Stimulated activated CD8-positive, alpha-beta memory T cell treated with anti-CD3 and anti-CD28 coated beads, Interleukin-12 subunit alpha, Interleukin-12 subunit beta, amount 100 ng/mL, for 24 hours (primary cell): ENCODE results near the gene KRT14.
"Not testable (repeated sequence)": the region's sequence is repeated elsewhere in the genome, so short reads cannot be mapped to it uniquely, and the experiment has no call there.

Source experiments
- DNase-seq: peaks from one replicate; pipeline ENCODE4 v3.0.0-alpha.2; 2020; ENCODE audit errors: extremely low read depth

Gene KRT14

DNA sequence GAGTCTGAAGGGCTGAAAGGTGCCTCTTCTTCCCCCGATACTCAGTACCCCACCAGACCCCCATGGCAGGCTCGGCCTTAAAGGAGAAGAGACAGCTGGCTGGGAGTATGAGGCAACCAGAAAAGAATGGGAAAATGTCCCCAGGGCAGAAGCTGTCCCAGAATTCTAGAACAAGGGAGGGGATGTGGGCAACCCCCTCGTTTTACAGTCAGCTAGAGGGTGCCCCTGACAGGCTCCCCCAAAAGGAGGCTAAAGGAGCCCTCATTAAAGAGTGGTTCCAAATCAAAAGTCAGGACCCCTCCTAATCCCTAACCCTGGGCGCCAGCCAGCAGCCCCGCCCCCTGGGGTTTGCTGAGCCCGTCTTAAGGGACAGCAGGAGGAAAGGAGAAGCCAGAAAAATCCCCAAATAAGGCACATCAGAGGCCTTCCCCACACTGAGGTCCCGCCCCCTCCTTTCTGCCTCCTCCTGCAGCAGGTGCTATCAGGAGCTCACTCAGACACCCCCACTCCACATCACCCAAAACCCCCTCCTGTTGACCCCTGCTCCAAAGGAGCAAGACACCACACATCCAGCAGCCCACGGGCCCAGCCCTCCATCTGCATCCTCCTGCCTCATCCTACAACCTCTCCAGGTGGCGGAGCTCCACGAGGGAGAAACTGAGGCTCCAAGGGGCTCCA lies 36.6 kb upstream of the KRT14 start:
- DNase-seq: not testable (repeated sequence)

DNA sequence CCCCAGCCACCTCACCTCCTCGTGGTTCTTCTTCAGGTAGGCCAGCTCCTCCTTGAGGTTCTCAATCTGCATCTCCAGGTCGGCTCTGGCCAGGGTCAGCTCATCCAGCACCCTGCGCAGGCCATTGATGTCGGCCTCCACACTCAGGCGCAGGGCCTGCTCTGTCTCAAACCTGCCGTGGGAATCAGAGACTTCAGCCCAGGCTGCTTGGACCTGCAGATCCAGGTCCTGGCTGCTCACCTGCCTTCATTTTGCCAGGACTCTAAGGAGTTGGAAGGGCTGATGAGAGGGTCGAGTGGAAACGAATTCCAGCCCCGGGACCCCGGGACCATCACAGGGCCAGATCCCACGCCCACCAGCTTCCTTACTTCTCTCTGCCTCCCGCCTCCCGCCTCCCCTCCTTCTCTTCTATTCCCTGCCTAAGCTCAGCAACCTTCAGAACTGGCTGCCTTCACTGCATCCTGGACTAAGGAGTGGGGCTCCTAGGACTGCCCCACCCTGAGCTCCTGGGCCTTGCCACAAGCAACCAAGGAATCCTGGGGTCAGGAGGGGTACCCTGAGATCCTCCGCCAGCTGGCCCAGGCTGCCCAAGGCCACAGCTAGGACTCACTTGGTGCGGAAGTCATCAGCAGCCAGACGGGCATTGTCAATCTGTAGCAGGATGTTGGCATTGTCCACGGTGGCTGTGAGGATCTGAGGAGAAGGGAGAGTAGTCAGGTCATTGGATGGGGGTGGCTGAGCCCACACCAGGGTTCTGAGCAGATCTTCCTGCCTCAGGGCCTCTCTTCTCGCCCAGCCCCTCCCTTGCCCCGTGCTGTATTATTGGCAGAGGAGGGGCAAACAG lies 35.9 kb upstream of the KRT14 start:
- DNase-seq: not testable (repeated sequence)

DNA sequence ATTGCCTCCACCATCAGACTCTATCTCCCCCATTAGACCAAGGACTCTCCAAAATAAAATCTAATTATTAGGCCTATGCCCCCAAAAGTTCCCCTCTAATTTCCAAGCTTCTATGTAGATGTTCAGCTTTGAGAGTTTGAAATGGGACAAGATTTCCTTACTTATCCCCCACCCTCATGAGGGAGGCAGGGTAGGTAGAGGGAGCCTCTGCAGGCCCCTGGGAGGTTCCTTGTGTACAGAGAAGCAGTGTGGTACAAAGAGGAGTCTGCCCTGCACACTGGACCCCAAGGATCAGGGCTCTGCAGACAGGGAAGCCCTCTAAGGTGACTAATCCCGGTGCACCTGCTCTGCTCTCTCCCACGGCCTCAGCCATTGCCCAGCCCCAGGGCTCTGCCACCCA lies 35.2 kb upstream of the KRT14 start:
- no peak for DNase-seq

DNA sequence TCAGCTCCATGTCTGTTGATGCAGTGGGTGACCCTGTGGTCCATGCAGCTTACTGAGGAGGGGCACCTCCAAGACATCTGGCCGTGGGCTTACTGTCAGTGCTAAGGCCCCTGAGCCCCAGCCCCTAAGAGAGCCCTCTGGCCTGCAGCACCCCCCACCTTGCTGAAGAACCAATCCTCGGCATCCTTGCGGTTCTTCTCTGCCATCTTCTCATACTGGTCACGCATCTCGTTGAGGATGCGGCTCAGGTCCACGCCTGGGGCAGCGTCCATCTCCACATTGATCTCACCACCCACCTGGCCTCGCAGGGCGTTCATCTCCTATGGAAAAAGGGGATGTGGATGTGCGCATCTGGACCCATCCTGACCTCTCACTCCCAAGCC lies 34.7 kb upstream of the KRT14 start:
- DNase-seq: not testable (repeated sequence)

DNA sequence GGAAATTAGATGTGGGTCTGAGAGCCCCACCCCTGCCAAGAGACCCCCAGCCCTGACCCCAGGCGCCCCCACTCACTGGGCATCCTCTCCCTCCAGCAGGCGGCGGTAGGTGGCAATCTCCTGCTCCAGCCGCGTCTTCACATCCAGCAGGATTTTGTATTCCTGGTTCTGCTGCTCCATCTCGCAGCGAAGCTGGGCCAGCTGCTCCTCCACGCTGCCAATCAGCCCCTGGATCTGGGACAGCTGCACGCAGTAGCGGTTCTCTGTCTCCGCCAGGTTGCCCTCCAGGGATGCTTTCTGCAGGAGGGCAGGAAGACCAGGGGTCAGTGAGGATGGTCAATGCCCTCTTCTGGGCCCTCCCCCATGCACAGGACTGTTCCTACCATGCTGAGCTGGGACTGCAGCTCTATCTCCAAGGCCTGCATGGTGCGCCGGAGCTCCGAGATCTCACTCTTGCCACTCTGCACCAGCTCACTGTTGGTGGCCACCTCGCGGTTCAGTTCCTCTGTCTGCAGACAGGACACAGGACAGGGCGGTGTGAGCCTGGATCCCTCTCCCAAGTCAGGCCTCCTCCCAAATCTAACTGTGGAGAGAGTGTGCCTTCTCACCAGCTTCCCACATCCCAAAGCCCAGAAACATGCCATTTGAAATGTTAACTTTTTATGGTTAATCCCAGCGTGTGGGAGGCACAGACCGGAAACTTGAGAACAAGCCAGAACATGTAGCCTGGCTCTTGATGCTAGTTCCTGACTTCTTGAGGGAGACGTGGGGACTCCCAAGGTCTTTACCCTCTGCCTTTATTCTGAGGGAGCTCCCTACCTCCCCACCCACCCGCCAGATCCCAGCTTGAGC lies 34.1 kb upstream of the KRT14 start:
- DNase-seq: no peak

DNA sequence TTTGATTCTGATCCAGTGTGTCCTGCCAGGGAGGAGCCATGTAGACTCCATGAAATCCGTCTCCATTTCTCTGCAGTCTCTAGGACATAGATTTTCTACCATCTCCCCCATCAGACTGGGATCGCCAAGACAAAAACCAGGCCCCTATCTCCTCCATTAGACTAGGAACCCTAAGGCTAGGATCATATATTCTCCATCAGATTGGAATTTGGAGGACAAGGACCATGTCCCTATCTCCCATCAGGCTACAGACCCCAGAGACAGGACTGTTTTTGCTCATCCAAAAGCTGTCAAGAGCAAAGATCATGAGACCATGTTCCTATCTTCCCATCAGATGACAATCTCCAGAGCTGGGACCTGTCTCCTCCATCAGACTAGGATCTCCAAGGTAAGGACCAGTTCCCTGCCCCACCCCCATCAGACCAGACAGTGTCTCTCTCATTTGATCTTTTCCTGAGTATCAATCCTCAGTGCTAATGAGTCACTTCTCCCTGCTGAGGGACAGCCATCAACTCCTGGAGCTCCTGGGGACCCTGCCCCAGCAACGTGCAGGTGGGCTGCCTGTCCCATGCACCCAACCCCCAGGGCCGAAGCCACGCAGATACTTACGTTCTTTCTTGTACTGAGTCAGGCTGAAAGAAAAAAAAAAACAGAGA lies 33.4 kb upstream of the KRT14 start:
- DNase-seq: not testable (repeated sequence)

DNA sequence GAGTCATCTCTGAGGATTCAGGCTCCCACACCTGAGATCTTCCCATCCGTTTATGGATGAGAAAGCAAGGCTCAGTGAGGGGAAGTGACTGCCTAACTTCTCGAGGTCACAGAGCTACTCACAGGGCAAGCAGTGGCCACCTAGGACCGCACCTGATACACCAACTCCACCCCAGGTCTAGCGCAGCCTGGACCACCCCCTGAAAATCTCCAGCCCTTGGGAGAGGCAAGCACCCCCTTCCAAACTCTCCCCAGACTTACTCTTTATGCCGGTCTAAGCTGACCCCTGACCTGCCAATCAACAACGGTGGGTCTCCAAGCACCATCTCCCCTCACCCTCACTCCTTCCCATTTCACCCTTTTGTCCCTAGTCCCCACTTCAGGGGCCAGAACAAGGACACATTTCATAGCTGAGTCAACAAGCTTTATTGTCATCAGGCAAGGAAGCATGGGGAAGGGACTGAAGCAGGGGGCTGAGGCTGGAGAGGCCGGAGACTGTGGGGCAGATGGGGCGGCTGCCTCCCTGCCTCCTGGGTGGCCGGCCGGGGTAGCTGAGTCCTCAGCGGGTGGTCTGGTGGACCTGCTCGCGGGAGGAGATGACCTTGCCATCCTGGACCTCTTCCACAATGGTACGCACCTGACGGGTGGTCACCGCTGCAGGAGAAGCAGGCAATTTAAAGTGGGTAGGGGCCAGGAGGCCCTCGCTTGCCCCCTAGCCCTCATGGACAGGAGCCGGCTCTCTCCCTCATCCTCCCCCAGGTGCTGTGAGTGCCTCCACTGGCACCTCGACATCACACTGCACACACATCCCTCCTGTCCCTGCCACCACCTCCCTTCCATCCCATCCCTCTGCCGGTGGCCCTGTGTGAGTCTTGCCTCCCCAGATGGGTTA lies 32.6 kb upstream of the KRT14 start:
- no peak for DNase-seq

DNA sequence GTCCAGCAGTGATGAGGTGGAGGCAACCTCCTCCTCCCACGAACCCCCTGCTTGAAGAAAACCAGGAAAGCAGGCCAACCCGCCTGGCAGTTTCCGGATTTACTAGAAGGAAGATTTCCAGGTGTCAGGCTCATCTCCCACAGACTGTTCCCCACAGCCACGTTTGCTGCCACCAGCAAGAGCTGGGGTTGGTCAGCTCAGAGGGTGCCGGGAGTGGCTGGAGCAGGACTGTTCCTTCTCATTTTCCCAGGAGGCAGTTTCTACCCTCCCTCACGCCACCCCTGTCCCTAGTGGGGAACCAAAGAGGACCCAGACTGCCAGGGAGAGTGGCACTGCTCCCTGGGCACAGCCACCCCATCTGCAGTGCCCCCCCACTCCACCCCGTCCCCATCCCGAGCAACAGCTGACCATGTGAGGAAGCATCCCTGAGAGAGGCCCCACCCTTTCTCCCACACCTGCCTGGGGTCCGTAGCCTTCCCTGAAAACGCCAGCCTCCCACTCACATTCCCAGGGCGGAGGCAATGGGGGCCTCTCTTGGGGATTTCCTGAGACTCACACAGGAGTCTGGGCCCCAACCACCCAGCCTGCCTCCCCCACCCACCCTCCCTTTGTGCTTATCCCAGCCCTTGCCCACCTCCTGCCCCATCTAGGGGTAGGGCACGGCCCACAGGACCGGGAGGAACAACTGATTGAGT lies 31.8 kb upstream of the KRT14 start:
- DNase-seq: no peak

DNA sequence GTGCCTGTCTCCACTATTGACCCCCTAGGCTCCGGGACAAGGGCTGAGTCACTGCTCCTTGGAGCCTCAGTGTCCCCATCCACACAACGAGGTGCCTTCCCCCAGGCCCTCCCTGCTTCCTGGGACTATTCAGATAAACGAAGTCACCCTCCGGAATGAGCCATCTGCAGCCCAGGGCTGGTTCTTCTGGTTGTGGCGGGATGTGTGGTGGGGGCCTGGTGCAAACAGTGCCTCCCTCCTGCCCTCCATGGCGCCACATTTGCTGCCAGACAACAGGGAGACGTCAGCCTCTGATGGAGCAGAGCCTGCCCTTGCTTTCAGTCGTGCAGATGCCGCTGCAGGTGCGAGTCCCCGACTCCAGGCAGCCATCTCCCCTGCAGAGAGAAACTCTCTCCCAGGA lies 31.0 kb upstream of the KRT14 start:
- no peak for DNase-seq

DNA sequence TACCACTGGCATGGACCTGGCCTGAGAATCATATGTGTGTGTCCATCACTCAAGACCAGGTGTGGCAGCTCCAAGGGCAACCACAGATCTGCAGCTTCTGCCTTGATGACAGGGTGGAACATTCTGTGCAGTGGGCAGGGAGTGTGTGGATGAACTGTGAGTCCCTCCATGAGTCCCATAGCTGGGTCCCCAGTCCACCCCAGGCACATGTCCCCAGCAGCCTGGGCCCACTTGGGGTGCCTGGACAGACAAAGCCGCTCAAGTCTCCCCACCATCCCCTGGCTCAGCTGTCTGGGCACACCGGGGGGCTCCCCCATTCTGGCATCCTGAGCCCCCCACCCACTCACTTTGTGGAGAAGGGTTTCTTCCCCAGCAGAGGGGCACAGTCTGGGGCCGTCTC lies 30.4 kb upstream of the KRT14 start:
- no peak for DNase-seq

DNA sequence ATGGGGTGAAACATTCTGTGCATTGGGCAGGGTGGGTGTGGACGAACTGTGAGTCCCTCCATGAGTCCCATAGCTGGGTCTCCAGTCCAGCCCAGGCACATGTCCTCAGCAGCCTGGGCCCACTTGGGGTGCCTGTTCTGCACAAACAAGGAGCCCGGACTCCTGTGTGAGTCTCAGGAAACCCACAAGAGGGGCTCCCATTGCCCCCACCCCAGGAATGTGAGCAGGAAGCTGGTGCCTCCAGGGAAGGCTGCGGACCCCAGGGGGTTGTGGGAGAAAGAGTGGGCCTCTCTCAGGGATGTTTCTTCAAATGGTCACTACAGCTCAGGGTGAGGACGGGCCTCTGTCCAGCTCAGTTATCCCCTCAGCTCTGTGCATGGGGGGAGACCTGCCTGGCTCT lies 29.8 kb upstream of the KRT14 start:
- DNase-seq: not testable (repeated sequence)

DNA sequence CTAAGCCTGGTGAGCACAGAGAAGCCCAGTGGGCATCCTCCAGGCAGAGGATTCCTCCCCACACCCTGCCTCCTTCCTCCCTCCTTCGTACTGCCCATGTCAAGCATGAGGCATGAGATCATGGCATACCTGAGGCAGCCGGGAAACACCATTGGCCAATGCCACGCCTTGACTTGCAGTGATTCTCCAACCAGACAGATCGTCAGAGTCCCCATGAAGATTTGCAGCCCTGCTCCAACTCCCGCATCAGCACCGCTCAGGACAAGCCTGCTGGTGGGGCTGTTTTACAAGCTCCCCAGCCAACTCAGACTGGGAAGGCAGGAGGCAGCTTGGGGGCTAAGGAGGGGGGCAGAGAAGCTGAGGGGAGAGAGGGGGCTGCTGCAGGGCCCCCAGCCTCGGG lies 28.8 kb upstream of the KRT14 start:
- DNase-seq: no peak

DNA sequence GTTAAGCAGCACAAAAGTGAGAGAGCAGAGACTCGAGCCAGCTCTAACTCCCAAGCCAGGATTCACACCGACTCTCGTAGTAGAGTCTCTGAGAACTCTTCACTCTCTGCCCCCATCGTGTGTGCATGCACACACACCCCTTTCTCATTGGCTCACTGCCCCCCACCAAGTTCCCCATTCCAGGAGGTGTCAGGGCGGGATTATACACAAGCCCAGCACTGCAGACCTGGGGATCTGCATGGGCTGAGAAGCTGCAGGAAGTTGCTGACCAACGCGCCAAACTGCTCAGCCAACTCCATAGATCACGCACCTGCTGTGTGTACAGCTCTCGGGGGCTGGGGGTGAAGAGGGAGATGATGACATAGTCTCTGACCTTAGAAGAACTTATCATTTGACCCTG lies 28.1 kb upstream of the KRT14 start:
- DNase-seq: not testable (repeated sequence)

DNA sequence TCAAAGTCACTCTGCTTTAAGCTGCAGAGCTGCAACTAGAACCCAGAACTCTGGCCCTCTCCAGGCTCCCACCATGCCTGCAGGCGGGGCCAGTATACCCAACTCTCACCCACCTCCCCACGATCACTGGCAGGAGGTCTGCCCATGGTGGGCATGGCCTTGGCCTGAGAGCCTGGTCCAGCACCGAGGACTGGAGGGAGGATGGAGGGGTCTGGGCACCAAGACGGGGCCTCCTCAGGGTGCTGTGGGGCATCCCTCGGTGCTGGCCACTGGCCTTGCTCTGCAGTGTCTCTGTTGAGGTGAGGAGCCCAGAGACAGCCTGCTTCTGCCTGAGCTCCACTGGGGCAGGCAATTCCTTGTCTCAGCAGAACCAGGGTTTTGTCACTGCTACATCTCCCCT lies 27.4 kb upstream of the KRT14 start:
- DNase-seq: no peak

DNA sequence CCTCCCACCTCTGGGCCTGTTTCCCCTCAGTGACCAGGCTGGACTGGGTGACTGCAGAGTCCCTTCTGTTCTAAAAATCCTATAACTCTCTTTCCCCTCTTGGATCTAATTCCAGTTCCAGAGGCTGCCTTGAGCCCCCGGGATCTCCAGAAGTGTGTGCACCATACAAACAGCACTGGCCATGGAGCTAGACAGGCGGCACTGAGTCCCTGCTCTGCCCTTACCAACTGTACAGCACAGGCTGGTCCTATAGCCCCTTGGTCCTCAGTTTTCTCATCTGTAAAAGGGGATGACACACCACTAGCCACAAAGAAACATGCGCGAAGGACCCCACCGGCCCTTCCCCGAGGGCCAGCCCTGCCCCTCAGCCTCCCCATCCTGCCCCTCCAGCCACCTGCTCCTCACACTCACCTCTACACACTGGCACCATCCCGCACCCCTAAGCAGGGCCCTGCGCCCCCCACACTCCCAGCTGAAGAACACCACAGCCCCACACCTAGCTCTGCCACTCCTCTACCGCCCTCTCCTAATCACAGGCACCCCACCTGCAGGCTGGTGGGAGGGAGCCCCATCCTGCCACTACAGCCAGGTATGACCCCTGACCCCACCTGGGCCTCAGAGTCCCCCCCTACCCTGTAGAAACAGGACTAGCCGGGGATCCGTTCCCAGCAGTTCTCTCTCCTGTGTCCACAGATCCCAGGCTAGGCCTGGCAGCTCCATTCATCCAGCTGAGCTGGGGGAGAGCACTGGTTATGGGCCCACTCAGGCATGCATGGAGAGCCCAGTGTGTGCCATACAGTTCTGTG lies 26.8 kb upstream of the KRT14 start:
- DNase-seq: no peak

DNA sequence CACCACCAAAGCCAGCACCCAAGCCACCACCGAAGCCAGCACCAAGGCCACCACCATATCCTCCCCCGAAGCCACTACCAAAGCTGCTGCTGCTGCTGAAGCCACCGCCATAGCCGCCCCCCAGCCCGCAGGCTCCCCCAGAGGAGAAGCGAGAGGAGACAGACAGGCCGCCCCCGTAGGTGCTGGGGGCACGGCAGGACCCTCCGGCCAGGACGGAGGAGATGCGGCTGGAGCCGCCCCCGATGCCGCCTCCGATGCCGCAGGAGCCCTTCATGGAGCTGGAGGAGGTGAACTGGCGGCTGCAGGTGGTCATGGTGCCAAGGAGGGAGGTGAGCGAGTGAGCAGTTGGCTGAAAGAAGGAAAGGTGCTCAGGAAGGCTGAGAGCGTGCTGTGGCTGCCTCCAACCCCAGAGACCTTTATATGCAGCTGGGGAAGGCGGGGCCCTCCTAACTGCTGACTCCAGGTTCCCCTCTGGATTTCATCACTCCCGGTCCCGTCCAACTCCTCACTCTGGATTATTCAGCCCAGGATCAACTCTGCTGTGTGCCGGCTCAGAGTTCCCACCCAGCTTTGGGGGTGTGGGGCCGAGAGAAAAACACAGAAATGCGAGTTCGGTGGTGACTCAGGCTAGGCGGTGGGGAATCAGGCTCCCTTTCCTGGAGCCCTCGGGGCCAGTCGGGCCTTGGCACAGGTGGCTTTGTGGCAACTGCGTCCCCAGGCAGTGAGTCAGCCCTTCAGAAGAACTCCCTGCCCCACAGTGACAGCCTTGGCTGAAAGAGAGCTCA lies 25.9 kb upstream of the KRT14 start, which contains the start of gene KRT16:
TSS of gene KRT16 (minus strand) at position 392 of the 785 bp plus-strand sequence. CDS start at position 313, 79 bp downstream.
- DNase-seq: not testable (repeated sequence)

DNA sequence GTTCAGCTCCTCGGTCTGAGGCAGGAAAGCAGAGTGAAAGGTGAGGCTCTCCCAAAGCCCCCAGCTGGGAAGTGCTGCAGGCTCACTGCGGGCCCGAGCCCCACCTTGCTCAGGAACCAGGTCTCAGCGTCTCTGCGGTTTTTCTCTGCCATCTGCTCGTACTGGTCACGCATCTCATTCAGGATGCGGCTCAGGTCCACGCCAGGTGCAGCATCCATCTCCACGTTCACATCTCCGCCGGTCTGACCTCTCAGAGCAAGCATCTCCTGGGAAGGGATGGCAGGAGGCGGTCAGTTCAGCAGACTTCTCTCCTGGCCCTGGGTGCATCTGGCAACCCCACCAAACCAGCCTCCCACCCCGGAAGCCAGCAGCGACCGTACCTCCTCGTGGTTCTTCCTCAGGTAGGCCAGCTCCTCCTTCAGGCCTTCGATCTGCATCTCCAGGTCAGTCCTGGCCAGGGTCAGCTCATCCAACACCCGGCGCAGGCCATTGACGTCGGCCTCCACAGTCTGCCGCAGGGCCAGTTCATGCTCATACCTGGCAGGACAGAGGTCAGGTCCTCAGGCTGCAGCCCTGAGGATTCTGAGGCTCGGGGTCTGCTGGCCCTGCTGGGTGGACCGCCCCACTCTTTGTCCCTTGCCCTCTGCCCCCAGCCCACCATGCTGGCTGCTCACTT lies 24.4 kb upstream of the KRT14 start:
- DNase-seq: no peak

DNA sequence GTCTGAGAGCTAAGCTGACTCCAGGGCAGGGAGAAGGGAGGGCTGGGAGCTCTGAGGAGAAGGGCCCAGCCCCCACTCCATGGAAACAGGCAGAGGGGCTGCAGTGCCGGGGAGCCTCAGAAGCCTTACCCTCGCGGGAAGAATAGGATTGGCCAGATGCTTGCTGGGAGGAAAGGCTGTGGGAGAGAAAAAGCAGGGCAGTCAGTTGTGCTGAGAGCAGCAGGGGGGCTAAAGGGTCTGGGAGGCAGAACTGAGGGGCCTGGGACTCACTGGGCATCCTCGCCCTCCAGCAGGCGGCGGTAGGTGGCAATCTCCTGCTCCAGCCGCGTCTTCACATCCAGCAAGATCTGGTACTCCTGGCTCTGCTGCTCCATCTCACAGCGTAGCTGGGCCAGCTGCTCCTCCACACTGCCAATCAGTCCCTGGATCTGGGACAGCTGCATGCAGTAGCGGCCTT lies 23.4 kb upstream of the KRT14 start:
- not testable (repeated sequence) for DNase-seq
